HepG2 (cell line): ENCODE results near the gene RAB40C. TPM values are rescaled to one million over a fixed set of nuclear protein-coding genes. Genes with fewer than 3 reads are reported as not detected.

ENCODE experiments used
- BCL3 ChIP-seq: sonication (generic); formaldehyde crosslinking; IDR thresholded peaks from 2 replicates; pipeline ENCODE4 v1.5.1; 2020; ENCODE audit warnings: mild to moderate bottlenecking, missing genetic modification reagents, moderate library complexity
- E2F1 ChIP-seq: sonication (generic); formaldehyde crosslinking; IDR thresholded peaks from 2 replicates; pipeline ENCODE4 v1.5.0; 2020; ENCODE audit warnings: missing genetic modification reagents
- HMGA1 ChIP-seq: sonication (generic); formaldehyde crosslinking; conservative IDR thresholded peaks from 2 replicates; pipeline ENCODE4 v1.4.0; 2020; ENCODE audit warnings: missing genetic modification reagents
- MTERF4 ChIP-seq: sonication (generic); formaldehyde crosslinking; IDR thresholded peaks from 2 replicates; pipeline ENCODE4 v1.8.0; 2023; ENCODE audit warnings: mild to moderate bottlenecking, missing genetic modification reagents
- MTF2 ChIP-seq: sonication (generic); formaldehyde crosslinking; IDR thresholded peaks from 2 replicates; pipeline ENCODE4 v1.5.0; 2020; ENCODE audit warnings: missing genetic modification reagents, borderline replicate concordance
- MXI1 ChIP-seq: IDR thresholded peaks from 3 replicates; pipeline ENCODE4 v1.6.1; 2012; ENCODE audit warnings: low read depth, low read length, inconsistent platforms, borderline replicate concordance
- NFAT5 ChIP-seq: sonication (generic); formaldehyde crosslinking; IDR thresholded peaks from 2 replicates; pipeline ENCODE4 v1.4.0; 2020; ENCODE audit warnings: missing genetic modification reagents
- NFATC3 ChIP-seq: sonication (generic); formaldehyde crosslinking; IDR thresholded peaks from 2 replicates; pipeline ENCODE4 v1.5.1; 2020; ENCODE audit warnings: mild to moderate bottlenecking, missing genetic modification reagents
- RAD51 ChIP-seq: fragments of 450-650 bp; IDR thresholded peaks from 2 replicates; pipeline ENCODE4 v1.6.1; 2016; ENCODE audit warnings: borderline replicate concordance
- SMAD3 ChIP-seq: sonication (generic); formaldehyde crosslinking; IDR thresholded peaks from 2 replicates; pipeline ENCODE4 v1.4.0; 2020; ENCODE audit warnings: missing genetic modification reagents
- ZFP36 ChIP-seq: fragments of 150-350 bp; IDR thresholded peaks from 2 replicates; pipeline ENCODE4 v1.6.1; 2018; ENCODE audit warnings: borderline replicate concordance, low read length, low read depth; ENCODE audit not compliant: partially characterized antibody
- ZNF263 ChIP-seq: sonication (generic); formaldehyde crosslinking; IDR thresholded peaks from 2 replicates; pipeline ENCODE4 v1.4.0; 2020; ENCODE audit warnings: missing genetic modification reagents
- ZNF546 ChIP-seq: sonication (generic); formaldehyde crosslinking; conservative IDR thresholded peaks from 2 replicates; pipeline ENCODE4 v1.8.1; 2023; ENCODE audit warnings: mild to moderate bottlenecking, missing genetic modification reagents
- ZNF691 ChIP-seq: sonication (generic); formaldehyde crosslinking; IDR thresholded peaks from 2 replicates; pipeline ENCODE4 v1.4.0; 2020; ENCODE audit warnings: missing genetic modification reagents, low read depth, mild to moderate bottlenecking, borderline replicate concordance
- ZNF709 ChIP-seq: sonication (generic); formaldehyde crosslinking; IDR thresholded peaks from 2 replicates; pipeline ENCODE4 v1.5.0; 2020; ENCODE audit warnings: mild to moderate bottlenecking, missing genetic modification reagents
- ZNF780A ChIP-seq: sonication (generic); formaldehyde crosslinking; IDR thresholded peaks from 2 replicates; pipeline ENCODE4 v1.8.0; 2022; ENCODE audit warnings: mild to moderate bottlenecking, missing genetic modification reagents, moderate library complexity
- ZSCAN5A ChIP-seq: sonication (generic); formaldehyde crosslinking; IDR thresholded peaks from 2 replicates; pipeline ENCODE4 v1.8.0; 2022; ENCODE audit warnings: mild to moderate bottlenecking, missing genetic modification reagents, borderline replicate concordance
- polyA plus RNA-seq, 8 experiments: library from polyadenylated mRNA; depleted of rRNA in 3 of 8; stranded (reverse) in 7 of 8; unstranded in 1 of 8; fragments of >200 nt; fragmentation: Illumina TruSeq in 4 of 8; extraction: Trizol in 4 of 8; gene quantifications; 2 replicates each; pipeline versions ENCODE4 v1.2.1 to v1.2.3, GENCODE V29; 2011 to 2016; ENCODE audit warnings: low read depth in 4 of 8, missing spikeins in 1 of 8, mixed read lengths in 1 of 8; ENCODE audit not compliant: insufficient read depth in 1 of 8
- total RNA-seq, 5 experiments: library from RNA; depleted of rRNA; stranded (reverse); fragments of >200 nt; fragmentation: Illumina TruSeq; extraction: Trizol; gene quantifications; 2 replicates each; pipeline ENCODE4 v1.2.3, GENCODE V29; 2016; ENCODE audit warnings: low read depth in 1 of 5

Gene RAB40C
- total and polyA plus RNA-seq, 2 of the 13 experiments (the other 11 are each of a cell fraction or from before 2014, with no cell fraction given): 7.7 to 11.5 TPM

- TF ChIP-seq BCL3 (CRISPR knock-in tag) (no peak), RAD51 (no peak), ZNF709 (CRISPR knock-in tag) (peak; percentile 91), ZNF263 (CRISPR knock-in tag) (peak; percentile 19), ZNF691 (no peak; the same call in 1 of the 2 replicates), SMAD3 (no peak; the same call in 1 of the 2 replicates), E2F1 (CRISPR knock-in tag) (no peak), ZNF546 (CRISPR knock-in tag) (no peak; the same call in 1 of the 2 replicates), HMGA1 (CRISPR knock-in tag) (no peak), MTERF4 (CRISPR knock-in tag) (peak; percentile 94), NFAT5 (no peak), MTF2 (CRISPR knock-in tag) (no peak), ZNF780A (CRISPR knock-in tag) (0 out of 2 replicates have a peak, but pooled peaks have one; percentile 53), NFATC3 (0 out of 2 replicates have a peak, but pooled peaks have one; percentile 78), MXI1 (peak; percentile 96), ZFP36 (no peak), ZSCAN5A (CRISPR knock-in tag) (peak; percentile 76; the same call in 1 of the 2 replicates)
These were observed 46.6 kb downstream of the RAB40C start, which contains the start of gene METTL26 (continued) for GRCh38 chr16:636206-637080.
